DLD1 (cell line): Measurements from ENCODE around the gene PRDM7.
"Not testable (repeated sequence)": the region's sequence is repeated elsewhere in the genome, so short reads cannot be mapped to it uniquely, and the experiment has no call there.

Experiments
- in situ Hi-C: cut with HindIII; loops from 2 replicates; pipeline ENCODE4 v1.10.0; 2017; ENCODE audit warnings: low sequenced_read_pairs

Gene PRDM7

DNA sequence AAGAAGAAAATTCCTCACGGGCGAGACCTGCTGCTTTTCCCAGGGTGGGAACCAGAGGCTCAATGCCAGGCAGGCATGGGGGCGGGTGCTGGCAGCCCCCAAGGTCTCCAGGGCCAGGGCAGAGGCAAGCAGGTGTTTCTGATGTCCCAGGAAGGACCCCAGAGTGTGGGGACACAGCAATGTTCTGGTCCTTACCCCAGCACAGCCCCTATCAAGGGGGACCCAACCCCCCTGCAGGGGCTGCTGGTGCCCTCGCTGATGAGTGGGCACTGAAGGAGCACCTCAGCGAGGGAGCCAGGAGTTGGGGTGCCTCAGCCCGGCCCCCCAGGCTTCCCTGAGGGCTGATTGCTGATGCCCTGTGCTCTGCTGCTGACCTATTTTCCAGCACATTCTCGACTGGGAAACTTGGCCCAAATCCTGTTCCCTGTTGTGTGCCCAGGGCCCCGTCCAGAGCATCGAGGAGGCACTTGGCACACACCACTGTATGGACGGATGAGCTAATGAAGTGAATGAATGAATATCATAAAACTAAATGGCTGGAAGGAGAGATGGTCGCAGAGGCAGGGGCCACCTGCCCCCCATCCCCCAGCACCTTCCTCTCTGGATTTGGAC is 60.7 kb downstream of the PRDM7 start:
- in situ Hi-C loops, result no loop called here

DNA sequence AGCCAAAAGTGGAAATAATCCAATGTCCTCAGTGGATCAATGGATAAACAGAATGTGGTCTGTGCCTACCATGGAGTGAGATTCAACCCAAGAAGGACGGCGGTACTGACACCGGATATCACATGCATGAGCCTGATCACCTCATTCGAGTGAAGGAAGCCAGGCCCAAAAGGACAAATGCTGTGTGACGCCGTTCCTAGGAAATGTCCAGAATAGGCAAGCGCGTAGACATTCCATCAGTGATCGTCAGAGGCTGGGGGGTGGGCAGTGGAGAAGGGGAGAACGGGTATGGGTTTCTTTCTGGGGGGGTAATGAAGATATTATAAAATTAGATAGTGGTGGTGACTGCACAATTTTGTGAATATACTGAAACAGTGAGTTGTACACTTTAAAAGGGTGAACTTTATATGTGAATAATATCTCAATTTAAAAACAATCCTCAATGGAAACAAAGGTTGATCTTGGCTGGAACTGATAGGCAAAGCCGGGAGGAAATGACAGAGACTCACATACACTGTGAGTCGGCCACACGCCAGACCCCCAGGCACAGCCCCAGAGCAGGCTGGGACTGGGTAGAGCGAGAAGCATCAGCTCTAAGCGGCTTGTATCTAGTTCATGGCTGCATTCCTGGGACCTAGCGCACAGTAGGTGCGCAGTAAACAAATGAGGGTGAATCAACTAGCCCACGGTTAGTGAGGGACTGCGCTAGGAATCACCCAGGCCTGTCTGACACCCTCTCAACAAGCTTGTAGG is 61.4 kb downstream of the PRDM7 start:
- in situ Hi-C loops, result no loop called here

DNA sequence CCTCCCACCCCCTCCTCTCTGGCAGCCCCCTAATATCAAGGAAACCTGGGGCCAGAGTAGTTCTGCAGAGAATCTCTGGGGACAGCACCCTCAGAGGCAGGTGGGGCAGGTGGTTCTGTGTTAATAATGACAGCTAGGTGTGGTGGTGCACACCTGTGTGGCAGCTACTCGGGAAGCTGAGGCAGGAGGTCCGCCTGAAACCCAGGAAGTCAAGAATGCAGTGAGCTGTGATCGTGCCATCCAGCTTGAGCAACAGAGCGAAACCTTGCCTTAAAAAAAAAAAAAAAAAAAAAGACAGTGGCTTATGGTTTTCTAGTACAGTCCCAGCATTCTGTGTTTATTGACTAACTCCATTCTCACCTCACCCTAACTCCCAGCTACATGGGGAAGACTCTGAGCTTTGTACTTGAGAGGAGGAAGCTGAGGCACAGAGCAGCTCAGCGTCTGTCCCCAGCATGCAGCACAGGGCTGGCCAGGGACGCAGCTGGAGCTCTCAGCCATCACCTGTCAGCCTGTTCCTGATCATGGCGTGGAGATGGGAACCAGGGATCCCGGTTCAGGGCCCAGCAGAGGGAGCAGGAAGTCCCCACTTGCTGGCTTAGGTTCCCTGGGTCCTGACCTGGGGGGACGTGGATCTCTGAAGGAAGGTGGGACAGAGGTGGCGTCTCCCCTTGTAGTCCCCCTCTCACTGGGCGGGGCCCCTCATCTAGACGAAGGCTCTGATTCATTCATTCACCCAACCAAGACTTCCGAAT is 64.0 kb downstream of the PRDM7 start:
- in situ Hi-C loops, result no loop called here

DNA sequence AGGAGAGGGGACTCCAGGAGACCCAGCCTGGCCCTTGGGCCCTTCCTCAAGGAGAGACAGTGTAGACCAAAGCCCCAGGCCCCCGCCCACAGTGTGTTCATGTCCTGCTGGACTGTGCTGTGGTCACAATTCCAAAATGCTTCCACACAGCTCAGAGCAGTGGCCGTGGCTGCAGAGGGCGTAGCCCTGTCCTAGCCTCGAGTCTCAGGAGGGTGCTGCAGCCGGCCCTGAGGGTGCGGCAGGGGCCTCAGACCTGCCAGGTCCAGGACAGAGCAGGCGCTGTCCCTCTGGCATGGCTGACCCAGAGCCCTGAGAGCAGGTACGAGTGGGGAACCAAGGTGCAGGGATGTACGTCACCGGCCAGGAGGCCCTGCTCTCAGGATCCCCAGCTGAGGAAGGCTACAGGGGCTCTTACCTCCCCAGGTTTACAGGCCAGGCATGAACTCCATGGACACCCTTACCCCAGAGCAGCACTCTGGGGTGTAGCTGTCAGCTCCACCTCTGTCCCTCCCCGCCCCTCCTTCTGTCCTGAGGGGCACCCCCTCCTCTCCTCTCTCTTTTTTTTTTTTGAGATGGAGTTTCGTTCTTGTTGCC is 65.1 kb downstream of the PRDM7 start:
- in situ Hi-C loops, result no loop called here

DNA sequence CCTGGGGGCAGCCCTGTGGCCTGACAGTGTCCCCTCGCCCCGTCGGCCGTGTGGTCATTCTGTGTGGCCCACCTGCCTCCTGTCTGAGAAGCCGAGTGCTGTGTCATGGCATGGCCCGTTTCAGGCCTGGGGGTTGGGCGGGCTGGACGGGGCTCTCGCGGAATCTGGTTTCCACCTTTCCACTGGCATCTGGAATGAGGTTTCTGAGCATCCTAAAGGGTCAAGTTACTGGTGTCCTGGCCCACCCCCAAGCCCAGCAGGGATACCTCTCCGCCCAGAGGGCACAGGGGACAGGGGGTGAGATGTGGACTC is 65.7 kb downstream of the PRDM7 start:
- in situ Hi-C loops, result no loop called here

DNA sequence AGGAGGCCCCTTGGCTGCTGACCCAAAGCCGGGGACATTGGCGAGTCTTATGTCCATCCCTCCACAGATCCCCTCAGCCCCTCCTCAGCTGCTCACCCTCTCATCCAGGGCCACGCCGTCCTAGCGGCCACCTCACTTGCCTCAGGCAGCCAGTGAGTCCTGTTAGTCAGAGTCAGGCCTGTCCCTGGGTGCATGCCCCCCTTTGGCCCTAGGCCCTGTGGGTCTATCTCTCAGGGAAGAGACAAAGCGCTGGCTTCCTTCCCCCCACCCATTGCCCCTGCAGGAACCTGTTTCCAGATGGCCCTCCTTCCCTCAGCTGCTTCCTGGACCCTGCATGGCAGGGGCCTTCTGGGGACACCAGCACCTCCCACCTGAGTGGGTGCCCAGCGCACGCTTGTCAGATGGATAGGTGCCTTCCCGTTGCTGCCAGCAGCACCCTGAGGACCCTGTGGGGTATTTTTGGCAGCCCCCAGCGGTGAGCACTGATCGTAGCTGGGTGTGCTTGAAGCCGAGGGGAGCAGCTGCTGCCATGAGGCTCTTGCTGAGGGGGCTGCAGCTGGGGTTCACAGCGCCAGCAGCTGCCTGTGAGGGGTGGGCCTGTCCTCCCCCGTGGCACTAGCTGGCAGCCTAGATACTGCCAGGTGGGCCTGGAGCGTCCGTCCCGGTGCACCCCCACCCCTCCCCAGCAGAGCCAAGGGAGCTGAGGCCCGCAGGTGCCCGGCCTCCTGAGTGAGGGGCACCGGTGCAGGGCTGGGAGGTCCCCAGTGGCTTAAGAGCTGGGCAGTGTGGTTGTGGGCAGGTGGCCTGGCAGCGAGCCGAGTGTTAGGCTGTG is 66.2 kb downstream of the PRDM7 start:
- in situ Hi-C loops, result no loop called here

DNA sequence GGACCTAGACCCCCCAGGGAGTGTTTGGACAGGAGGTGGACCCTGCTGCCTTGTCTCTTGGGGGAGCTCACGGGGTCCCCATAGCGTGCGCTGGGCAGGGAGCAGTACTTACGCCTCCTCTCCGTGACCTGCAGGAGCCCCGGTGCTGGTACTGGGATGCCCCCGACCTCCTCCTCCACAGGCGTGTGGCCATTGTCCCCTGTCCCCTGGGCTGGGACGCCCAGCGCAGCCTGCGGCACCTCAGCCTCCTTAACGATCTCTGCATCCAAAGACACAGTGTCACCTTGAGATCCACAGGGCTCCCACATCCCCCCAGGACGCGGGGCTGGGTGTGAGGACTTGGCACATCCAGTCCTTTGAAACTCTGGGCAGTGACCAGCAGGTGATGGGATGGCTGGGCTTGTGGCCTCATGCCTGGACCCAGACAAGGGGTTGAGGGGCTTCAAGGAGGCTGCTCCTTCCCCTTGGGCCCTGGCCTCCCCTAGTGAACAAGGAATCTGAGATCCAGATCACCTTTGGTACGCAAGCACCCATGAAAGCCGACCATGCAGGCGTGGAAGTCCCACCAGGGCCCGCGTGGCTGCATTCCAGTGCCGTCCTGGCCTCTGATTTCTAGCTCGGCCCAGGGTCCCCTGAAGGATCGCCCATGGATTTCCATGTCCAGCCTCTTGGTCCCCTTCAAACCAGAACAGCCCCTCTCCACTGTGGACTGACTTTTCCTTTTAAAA is 67.8 kb downstream of the PRDM7 start:
- in situ Hi-C loops, result no loop called here

DNA sequence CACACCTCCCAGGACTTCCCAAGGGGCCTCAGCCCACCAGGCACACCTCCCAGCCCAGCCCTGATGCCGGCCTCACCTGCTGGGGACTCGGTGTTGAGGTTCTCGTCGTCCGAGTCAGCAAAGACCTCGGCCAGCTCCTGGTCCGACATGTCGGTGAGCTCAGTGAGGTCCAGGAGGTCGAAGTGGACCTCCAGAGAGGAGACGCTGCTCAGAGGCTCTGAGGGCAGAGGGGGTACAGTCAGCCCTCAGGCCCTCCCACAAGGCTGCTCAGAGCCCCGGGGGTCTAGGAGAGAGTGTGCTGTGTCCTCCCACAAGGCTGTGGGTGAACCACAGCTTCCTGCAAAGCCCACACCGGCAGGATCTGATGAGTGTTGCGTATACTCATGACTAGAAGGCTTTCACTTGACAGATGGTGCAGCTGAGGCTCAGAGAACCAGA is 68.4 kb downstream of the PRDM7 start:
- in situ Hi-C loops, result no loop called here

DNA sequence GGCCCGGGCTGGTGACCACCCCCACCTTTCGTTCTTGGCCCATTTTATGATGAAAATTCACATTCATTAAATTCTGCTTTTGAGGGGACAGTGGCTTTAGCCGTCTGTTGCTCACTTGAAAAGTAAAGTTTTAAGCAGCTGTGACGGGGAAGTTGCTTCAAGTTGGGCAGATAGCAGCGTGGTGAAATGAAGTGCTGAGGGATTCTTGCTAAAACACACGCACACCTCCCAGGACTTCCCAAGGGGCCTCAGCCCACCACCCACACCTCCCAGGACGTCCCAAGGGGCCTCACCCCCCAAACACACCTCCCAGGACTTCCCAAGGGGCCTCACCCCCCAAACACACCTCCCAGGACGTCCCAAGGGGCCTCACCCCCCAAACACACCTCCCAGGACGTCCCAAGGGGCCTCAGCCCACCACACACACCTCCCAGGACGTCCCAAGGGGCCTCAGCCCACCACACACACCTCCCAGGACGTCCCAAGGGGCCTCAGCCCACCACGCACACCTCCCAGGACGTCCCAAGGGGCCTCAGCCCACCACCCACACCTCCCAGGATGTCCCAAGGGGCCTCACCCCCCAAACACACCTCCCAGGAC is 69.4 kb downstream of the PRDM7 start:
- in situ Hi-C loops, result not testable (repeated sequence)

DNA sequence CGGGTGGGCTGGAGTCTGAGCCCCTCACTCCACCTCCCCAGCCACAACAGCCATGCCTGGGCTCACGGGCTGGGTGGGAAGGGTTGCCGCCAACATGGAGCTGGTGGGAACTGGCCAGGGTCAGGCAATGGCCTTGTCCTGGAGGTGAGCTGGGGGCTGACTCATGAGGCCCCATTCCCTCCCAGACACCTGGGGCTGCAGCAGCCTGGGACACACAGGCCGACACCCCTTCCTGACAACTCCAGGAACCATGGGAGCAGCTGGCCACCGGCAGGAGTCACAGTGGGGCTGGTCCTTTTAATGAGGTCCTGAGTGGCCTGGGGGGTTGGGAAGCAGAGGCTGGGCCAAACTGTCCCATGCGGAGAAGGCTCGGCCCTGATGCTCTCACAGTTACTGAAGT is 70.1 kb downstream of the PRDM7 start:
- in situ Hi-C loops, result no loop called here
